GM18519 (cell line): ENCODE results near the gene KCNG4.

ENCODE experiments used
- ATAC-seq: cut with Tn5 transposase; IDR thresholded peaks from one replicate; pipeline ENCODE4 v1.9.1; 2021; ENCODE audit warnings: mild to moderate bottlenecking, moderate library complexity; ENCODE audit not compliant: unreplicated experiment, low FRiP score

The KCNG4 gene

DNA sequence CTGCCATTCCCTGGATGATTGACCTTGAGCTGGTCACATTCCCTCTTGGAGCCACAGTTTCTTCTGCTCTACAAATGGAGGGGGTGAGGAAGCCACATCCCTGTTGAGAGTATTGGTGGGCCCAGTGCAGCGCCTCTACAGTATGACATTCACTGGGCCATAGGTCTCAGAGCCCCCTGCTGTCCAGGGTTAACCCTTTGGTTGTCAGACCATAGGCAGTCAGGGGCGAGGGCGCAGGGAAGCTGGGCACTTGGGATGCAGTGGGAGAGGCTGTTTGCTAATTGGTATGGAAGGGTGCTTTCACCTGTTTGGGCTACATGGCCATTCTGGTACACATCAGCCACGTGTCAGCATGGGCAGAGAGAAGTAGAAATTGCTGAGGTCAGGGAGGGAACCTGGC lies 27.6 kb upstream of the KCNG4 start:
- ATAC-seq = no peak

GRCh38 chr16:84266451-84266850 lies 26.6 kb upstream of the KCNG4 start:
- no peak for ATAC-seq

DNA sequence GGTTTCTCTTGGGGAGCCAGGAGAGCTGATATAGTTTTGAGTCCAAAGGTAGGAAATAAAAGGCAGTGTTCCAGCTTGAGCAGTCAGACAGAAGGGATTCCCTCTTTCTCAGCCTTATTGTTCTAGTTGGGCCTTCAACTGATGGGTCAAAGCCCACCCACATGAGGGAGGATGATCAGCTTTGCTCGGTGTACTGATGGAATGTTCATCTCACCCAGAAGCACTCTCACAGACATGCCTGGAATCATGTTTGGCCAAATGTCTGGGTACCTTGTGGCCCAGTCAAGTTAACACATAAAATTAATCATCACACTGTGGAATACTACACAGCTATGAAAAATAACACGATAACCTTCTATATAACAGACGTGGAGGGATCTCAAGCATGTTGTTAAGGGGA lies 23.1 kb upstream of the KCNG4 start:
- no peak for ATAC-seq

DNA sequence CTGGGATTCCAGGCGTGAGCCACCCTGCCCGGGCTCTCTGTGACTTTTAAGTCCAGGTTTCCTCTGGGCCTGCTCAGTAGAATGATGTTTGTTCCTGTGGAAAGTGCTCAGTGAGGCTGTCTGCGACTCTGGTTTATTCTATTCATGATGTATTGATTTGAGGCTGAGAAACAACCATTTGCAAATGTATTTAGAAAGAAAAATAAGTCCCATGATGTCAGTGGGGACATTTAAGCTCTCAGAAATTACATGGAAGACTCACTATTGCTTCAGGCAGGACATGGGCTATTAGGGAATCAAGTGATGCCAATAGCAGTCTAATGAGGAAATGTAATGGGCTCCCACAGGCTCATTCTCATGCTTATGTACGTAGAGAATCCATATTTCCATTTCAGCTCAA lies 22.2 kb upstream of the KCNG4 start:
- no peak for ATAC-seq

GRCh38 chr16:84260766-84261554 lies 21.1 kb upstream of the KCNG4 start:
- no peak for ATAC-seq

- no peak for ATAC-seq
Observed at GRCh38 chr16:84259691-84260090, 19.9 kb upstream of the KCNG4 start.

- ATAC-seq = no peak
Observed at GRCh38 chr16:84258266-84258665, 18.5 kb upstream of the KCNG4 start.

- ATAC-seq = no peak
Observed at GRCh38 chr16:84255050-84255810, 15.4 kb upstream of the KCNG4 start.

DNA sequence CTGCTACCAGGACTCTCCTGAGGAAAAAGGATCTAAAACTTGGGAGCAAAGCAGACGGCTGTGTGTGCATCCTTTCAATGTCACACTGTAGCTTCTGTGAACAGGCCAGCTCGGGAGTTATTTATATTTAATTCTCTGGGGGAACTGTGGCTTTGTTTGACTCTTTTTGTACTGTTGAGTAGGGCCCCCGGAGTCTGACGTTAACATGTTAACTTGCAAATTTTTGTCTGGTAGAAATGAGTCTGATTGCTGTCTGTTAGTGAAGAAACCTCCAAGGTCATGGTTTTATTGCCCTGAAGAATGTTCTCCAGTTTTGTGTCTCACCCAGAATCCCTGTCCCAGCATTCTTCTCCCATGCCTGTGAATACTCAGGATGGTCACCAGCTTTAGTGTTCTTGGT lies 14.2 kb upstream of the KCNG4 start:
- no peak for ATAC-seq

DNA sequence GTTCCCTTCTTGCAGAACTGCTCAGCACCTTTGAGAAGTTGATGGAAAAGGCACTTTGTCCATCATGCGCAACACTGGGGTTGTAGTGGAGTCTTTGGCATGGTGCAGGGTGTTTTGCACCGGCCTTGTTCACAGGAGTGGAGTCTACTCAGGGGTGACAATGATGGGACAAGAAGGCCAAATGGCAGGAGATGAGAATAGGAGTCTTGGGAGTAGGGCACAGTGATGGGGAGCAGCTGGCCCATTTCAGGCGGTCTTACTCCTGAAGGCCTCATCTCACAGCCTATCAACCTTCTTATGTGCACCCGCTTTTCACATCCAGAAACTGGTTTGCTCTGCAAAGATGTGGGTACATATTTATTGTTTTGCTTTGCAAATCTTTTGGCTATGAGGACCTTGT lies 13.4 kb upstream of the KCNG4 start:
- no peak for ATAC-seq

GRCh38 chr16:84252184-84252583 lies 12.4 kb upstream of the KCNG4 start:
- no peak for ATAC-seq

DNA sequence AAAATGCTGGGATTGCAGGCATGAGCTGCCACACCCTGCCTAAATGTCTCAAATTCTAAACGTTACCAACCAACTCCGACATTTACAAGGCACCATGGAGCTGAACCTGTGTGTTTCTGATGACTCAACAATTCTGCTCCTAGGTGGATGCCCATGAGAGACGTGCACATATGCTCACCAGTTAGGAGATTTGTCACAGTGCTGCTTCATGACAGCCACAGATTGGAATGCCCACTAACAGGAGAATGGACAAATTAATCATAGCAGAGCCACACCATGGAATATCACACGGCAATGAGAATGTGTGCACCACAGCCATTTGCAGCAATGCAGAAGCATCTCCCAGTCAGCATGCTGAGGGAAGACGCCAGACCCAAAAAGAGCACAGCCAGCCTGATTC lies 8.0 kb upstream of the KCNG4 start:
- no peak for ATAC-seq

GRCh38 chr16:84247331-84247730 lies 7.5 kb upstream of the KCNG4 start:
- no peak for ATAC-seq

DNA sequence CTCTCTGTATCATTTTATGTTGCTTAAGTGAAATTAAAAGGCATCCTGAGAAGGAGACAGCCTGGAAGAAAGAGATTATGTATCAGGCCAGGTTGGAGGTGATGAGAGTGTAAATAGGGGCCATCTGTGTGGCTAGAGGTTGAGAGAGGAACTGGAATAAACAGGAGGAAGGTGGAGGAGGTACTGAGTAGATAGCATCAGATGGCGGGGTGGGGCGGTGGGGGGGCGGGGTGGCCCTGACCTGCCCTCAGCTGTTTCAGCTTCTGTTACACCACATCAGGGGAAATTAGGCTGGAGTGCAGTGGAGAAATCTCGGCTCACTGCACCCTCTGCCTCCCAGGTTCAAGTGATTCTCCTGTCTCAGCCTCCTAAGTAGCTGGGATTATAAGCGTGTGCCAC lies 6.9 kb upstream of the KCNG4 start:
- ATAC-seq = no peak

- no peak for ATAC-seq
Observed at GRCh38 chr16:84245956-84246678, 6.3 kb upstream of the KCNG4 start.

GRCh38 chr16:84244728-84245127 lies 4.9 kb upstream of the KCNG4 start:
- ATAC-seq = no peak

DNA sequence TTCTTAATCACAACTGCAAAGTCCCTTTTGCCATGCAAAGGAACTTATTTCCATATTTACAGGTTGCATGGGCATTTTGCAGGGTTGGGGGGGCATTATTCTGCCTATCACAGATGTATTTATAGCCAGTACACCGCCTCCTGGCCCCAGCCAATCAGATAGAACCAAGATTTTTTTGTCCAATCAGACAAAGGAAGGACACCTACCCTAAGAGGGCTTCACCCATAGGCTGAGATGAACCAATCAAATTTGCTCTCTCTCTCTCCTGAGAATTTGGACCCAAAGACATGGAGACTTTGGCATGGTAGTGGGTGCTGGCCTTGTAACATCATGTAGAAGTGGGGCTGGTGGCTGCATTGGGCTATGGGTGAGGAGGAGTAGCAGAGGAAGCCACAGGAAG lies 3.9 kb upstream of the KCNG4 start:
- ATAC-seq = no peak

DNA sequence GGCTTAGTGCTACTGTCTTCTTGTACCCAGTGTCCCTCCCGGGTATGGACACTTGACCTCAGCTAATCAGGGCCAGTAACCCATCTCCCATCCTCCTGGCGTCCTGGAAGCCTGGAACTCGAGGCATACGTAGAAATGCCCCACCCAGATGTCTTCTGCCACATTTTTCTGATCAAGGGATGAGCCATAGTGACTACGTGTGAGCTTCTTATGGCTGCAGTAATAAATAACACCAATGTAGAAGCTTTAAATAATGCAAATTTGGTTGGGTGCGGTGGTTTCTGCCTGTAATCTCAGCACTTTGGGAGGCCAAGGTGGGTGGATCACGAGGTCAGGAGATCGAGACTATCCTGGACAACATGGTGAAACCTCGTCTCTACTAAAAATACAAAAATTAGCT lies 3.0 kb upstream of the KCNG4 start:
- ATAC-seq = no peak

GRCh38 chr16:84241778-84242177 lies 2.0 kb upstream of the KCNG4 start:
- no peak for ATAC-seq

DNA sequence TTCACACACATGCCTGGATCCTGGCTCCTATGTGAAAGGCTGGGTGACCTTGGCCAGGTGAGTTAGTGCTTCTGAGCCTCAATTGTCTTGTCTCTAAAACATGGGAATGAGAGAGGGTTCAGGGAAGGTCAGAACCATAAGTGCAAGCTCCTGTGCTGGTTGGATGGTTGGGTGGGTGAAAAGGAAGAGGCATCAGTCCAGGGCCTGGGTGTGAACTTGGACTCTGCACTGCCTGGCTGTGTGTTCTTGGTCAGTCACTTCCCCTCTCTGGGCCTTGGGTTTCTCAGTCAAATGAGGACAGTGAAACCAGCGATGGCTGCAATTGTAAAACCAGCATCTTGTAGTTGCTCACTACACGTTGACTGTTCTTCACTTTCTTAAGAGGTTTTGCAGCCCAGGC lies 643 bp upstream of the KCNG4 start:
- no peak for ATAC-seq

DNA sequence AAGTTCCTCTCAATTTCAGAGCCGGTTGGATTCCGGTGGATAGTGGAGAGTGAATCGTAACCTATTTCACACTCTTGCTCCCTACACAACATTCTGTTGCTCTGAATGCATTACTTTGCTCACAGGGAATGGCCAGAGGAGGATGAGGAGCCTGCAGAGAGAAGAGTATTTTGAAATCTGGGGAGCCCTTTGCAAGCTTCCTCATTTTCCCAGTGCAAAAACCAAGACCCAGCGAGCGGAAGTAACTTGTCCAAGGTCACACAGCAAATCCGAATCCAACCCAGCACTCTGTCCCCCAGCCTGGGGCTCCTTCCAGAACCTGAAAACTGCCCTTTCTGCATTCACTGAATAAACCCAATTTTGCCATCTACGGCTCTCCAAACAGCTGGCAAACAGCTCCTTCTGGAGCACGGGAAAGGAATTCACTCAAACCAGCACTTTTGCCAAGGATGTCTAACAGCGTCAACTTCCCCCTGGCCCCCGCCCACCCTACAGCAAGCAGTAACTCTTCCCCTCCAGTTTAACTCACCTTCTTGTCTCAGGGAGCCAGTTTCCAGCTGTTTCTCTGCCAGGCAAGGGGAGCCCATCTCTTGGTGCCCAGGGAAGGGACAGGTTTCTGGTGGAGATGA lies 557 bp downstream of the KCNG4 start:
- no peak for ATAC-seq
